ENCODE measurements around the gene SAG. TPM values are rescaled to one million over a fixed set of nuclear protein-coding genes. Genes with fewer than 3 reads are reported as not detected.

Gene SAG
- total and polyA plus RNA-seq, 10 of the 15 experiments (the other 5 are each of a cell fraction or from before 2014, with no cell fraction given), result 0.06 to 0.47 TPM; not detected in 8

DNA sequence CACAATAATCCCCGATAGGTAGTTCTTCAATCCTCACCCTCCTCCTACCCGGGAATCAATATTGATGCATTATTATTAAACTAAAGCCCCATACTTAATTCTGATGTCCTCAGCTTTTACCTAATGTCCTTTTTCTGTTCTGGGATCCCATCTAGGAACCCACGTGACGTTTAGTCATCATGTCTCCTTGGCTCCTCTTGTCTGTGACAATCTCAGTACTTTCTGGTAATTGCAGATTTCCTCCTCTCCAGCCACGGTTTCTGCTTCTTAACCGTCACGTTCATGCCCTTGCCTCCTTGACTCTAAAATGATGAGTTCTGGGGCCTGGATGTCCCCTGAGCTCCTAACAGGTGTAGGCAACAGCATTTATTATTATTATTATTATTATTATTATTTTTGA is 43.8 kb downstream of the SAG start:
- no peaks in the 10 kb centered on the region for H4K20me1 ChIP-seq (ENCODE audit: control insufficient read depth, insufficient read depth)
- no peak overlapping the region for H3K4me2 ChIP-seq (ENCODE audit: control insufficient read depth, insufficient read depth)
- in situ Hi-C loops (cut with MboI) (no loop called here), intact Hi-C loops (cut with micrococcal nuclease; ENCODE audit: unreplicated experiment) (no loop called here)
- H3K27me3 ChIP-seq (replicated peaks in 1 of 2; ENCODE audit: control insufficient read depth in 2 of 2, insufficient read depth in 2 of 2, low read length in 1 of 2), result no peaks in the 10 kb centered on the region
- peaks cover 30% of the 10 kb centered on the region for H3K4me1 ChIP-seq (ENCODE audit: control insufficient read depth, insufficient read depth, low read length)
- TF ChIP-seq ZNF274 (IDR thresholded peaks at IDR 0.05; ENCODE audit: insufficient read depth, insufficient read length) (no peak), EP300 (IDR thresholded peaks at IDR 0.05; ENCODE audit: borderline replicate concordance in 1 of 2, control insufficient read depth in 1 of 2, low read depth in 2 of 2, low read length in 2 of 2) (no peak), SIN3A (IDR thresholded peaks at IDR 0.05; ENCODE audit: low read depth, low read length) (no peak), SMAD1 (IDR thresholded peaks at IDR 0.05; ENCODE audit: low read depth, partially characterized antibody) (no peak), SPI1 (IDR thresholded peaks at IDR 0.05; ENCODE audit: borderline replicate concordance, insufficient read depth, low read depth, low read length) (no peak), PRDM15 (CRISPR knock-in tag; IDR thresholded peaks at IDR 0.05) (no peak)
- TF ChIP-seq, protein P1, sequence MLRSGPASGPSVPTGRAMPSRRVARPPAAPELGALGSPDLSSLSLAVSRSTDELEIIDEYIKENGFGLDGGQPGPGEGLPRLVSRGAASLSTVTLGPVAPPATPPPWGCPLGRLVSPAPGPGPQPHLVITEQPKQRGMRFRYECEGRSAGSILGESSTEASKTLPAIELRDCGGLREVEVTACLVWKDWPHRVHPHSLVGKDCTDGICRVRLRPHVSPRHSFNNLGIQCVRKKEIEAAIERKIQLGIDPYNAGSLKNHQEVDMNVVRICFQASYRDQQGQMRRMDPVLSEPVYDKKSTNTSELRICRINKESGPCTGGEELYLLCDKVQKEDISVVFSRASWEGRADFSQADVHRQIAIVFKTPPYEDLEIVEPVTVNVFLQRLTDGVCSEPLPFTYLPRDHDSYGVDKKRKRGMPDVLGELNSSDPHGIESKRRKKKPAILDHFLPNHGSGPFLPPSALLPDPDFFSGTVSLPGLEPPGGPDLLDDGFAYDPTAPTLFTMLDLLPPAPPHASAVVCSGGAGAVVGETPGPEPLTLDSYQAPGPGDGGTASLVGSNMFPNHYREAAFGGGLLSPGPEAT (IDR thresholded peaks at IDR 0.05; ENCODE audit: low read depth), result no peak
- TF ChIP-seq, protein P2, sequence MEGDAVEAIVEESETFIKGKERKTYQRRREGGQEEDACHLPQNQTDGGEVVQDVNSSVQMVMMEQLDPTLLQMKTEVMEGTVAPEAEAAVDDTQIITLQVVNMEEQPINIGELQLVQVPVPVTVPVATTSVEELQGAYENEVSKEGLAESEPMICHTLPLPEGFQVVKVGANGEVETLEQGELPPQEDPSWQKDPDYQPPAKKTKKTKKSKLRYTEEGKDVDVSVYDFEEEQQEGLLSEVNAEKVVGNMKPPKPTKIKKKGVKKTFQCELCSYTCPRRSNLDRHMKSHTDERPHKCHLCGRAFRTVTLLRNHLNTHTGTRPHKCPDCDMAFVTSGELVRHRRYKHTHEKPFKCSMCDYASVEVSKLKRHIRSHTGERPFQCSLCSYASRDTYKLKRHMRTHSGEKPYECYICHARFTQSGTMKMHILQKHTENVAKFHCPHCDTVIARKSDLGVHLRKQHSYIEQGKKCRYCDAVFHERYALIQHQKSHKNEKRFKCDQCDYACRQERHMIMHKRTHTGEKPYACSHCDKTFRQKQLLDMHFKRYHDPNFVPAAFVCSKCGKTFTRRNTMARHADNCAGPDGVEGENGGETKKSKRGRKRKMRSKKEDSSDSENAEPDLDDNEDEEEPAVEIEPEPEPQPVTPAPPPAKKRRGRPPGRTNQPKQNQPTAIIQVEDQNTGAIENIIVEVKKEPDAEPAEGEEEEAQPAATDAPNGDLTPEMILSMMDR (IDR thresholded peaks at IDR 0.05 in 2 of 3, conservative IDR thresholded peaks at IDR 0.05 in 1 of 3; ENCODE audit: control insufficient read depth in 2 of 3, extremely low read depth in 1 of 3, insufficient read depth in 1 of 3, low read depth in 3 of 3, low read length in 3 of 3), result no peak
- ATAC-seq (no peak), DNase-seq (ENCODE audit: low read depth, low spot score) (no peak), FAIRE-seq (no peak)
- peaks cover 20% of the 10 kb centered on the region for H3K79me2 ChIP-seq (ENCODE audit: control insufficient read depth, insufficient read depth, low read length)
- H3K36me3 ChIP-seq (ENCODE audit: control insufficient read depth in 2 of 2, insufficient read depth in 2 of 2, low read length in 1 of 2), result no peaks in the 10 kb centered on the region
- ChIA-PET SMC1A (ENCODE audit: uncharacterized antibody, unreplicated experiment) (interaction anchor here (1.4 kb wide), 1 partner anchor 97 kb away, joined by 3 read pairs; no protein-coding TSS in a partner anchor), POLR2A (no interaction called here), CTCF (interaction anchor here (1.0 kb wide), 1 partner anchor 22 kb away, joined by 3 read pairs; no protein-coding TSS in a partner anchor), RAD21 (ENCODE audit: unreplicated experiment) (no interaction called here)
- H3K9ac ChIP-seq (ENCODE audit: control insufficient read depth, insufficient read depth, low read length), result no peak overlapping the region
- 54% methylated on average over 7 of the region's 7 CpGs for WGBS (ENCODE audit: insufficient coverage, insufficient replicate concordance, low lambda C conversion rate, missing lambda C conversion rate)
- no peak overlapping the region for H3K27ac ChIP-seq (ENCODE audit: control insufficient read depth, insufficient read depth)
- no peaks in the 10 kb centered on the region for H3K9me3 ChIP-seq (replicated peaks; ENCODE audit: control insufficient read depth, insufficient read depth, low read length)
- BruUV-seq (replicated peaks), result no TSS peak
- no peak overlapping the region for H2AFZ ChIP-seq (ENCODE audit: control insufficient read depth, low read depth, low read length)
- H3K4me3 ChIP-seq, result no peak overlapping the region
